ENCODE results near the gene CHKB.

CHKB gene

GRCh38 chr22:50576806-50577696 lies 5.6 kb downstream of the CHKB start:
- no peak overlapping the region for H3K4me3 ChIP-seq (ENCODE audit: low read length)
- no peak for TF ChIP-seq ZNF274 (IDR thresholded peaks at IDR 0.05; ENCODE audit: low read depth, low read length)

DNA sequence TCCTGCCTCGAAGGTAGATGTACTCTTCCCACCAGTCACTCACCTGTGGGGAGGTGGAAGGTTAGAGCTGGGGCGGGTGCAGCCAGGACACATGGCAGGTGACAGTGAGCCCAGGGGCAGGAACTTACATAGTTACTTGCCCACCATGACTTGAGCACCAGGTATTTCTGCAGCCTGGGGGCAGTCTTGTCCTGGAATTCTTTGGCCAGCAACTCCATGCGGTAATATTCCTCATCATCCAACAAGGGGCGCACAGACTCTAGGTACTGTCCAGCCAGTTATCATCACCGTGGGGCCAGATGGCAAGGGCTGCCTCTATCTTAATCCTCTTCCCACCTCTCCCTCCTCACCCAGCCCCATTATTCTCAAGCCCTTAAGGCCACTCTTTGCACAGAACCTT lies 6.6 kb downstream of the CHKB start:
- H3K4me3 ChIP-seq (ENCODE audit: low read length): no peak overlapping the region
- TF ChIP-seq ZNF274 (IDR thresholded peaks at IDR 0.05; ENCODE audit: low read depth, low read length): no peak

GRCh38 chr22:50575426-50575941 lies 7.2 kb downstream of the CHKB start:
- H3K4me3 ChIP-seq (ENCODE audit: low read length): no peak overlapping the region
- no peak for TF ChIP-seq ZNF274 (IDR thresholded peaks at IDR 0.05; ENCODE audit: low read depth, low read length)

DNA sequence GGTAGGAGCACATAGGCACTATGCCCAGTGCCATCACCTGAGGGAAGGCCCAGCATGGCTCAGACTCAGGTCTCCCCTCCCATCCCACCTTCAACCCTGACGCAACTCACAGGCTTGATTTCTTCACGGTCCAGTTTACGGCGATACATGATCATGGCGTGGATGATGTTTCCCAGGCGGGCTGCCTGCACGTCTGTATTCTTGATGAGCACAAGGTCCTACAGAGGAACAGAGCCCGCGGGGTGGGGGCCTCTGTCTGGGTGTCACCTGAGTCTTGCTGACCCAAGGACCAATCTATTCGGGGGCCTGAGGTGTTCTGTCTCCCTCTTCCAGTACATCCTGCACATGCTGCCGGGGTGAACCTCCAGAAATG lies 8.3 kb downstream of the CHKB start:
- no peak for TF ChIP-seq ZNF274 (IDR thresholded peaks at IDR 0.05; ENCODE audit: low read depth, low read length)
- no peak overlapping the region for H3K4me3 ChIP-seq (ENCODE audit: low read length)

DNA sequence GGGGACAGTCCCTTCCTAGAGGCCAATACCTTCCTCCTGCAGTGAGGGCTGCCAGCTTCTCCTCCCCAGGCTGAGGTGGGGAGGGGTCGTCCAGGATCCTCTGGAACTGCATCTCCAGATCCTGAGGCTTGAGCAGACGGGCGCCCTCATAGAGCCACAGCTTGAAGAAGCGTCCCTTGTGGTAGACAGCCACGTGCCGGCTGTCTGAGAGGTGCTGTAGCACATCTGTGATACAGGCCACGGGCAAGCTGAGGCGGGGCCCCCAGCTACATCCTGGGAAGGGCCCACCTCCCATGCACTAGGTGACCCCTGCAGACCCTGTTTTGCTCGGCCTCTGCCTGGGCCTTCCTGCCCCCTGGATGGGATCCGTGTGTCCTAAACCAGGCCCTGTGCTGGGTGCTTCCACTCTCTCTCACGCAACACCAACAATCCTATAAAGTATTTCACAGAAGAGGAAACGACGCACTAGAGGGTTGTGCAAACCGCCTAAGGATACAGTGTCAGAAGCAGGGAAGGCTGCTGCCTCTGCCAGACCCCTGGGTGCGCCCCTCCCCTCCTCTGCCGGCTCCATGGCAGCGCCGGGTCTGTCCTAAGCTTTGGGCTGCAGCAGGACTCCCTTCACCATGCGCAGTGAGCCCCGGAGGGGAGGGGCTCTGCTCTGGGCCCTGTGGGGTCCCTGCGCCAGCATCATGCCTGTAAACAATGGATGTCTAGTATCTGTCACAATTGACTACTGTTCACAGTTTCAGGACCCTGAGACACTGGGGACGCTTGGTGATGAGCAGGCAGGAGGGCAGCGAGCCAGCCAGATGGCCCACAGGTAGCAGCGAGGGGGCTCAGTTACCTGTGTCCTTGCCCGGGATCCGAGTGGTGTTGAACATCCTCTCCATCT lies 8.9 kb downstream of the CHKB start:
- TF ChIP-seq ZNF274 (IDR thresholded peaks at IDR 0.05; ENCODE audit: low read depth, low read length): no peak
- H3K4me3 ChIP-seq (ENCODE audit: low read length): no peak overlapping the region

GRCh38 chr22:50572965-50573364 lies 9.7 kb downstream of the CHKB start:
- TF ChIP-seq ZNF274 (IDR thresholded peaks at IDR 0.05; ENCODE audit: low read depth, low read length): no peak

GRCh38 chr22:50571264-50572175 lies 11.1 kb downstream of the CHKB start:
- H3K4me3 ChIP-seq (ENCODE audit: low read length): no peak overlapping the region
- TF ChIP-seq ZNF274 (IDR thresholded peaks at IDR 0.05; ENCODE audit: low read depth, low read length): no peak

More at GRCh38 chr22:50572965-50573364, 9.7 kb downstream of the CHKB start:
- no peak overlapping the region for H3K4me3 ChIP-seq (ENCODE audit: low read length)

DNA sequence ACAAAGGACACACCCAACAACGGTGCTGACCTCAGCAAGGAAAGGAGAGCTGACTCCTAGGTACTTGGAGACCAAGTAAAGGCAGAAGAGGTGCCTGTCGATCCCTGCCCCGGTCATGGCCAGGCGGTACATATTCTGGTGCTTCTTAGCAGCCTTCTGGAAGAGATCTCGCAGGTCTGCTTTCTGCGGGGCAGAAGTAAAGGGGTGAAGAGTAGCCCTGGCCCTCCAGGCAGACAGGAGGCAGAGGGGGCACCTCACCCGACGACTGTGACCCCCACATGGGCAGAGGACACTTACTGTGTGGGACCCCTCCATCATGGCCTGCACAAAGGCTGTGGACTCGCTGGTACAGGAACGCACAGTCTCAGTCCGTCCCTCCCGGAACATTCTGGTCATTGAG lies 11.8 kb downstream of the CHKB start:
- no peak for TF ChIP-seq ZNF274 (IDR thresholded peaks at IDR 0.05; ENCODE audit: low read depth, low read length)

GRCh38 chr22:50569896-50570535 lies 12.6 kb downstream of the CHKB start:
- TF ChIP-seq ZNF274 (IDR thresholded peaks at IDR 0.05; ENCODE audit: low read depth, low read length): no peak
- H3K4me3 ChIP-seq (ENCODE audit: low read length): no peak overlapping the region

More for the DNA sequence above, 11.8 kb downstream of the CHKB start:
- no peak overlapping the region for H3K4me3 ChIP-seq (ENCODE audit: low read length)

GRCh38 chr22:50569041-50569459 lies 13.6 kb downstream of the CHKB start:
- no peak for TF ChIP-seq ZNF274 (IDR thresholded peaks at IDR 0.05; ENCODE audit: low read depth, low read length)
- no peak overlapping the region for H3K4me3 ChIP-seq (ENCODE audit: low read length)

DNA sequence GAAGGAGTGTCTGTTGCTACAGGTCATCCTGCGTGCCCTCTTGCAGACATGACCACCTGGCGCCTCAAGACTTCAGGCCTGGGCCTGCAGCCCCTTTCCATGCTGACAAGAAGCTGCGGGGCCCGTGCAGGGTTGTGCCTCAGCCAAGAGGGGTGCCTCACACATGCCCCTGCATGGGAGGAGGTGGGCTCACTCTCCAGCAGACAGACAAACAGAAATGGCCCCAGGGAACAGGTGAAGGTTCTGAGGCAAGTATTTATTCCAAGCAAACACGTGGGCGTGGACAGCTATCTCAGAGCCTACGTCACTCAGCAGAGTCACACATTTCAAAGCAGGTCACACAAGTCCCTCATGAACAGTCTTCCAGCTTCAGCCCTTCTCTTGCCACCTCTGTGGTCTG lies 14.0 kb downstream of the CHKB start:
- no peak for TF ChIP-seq ZNF274 (IDR thresholded peaks at IDR 0.05; ENCODE audit: low read depth, low read length)
- H3K4me3 ChIP-seq (ENCODE audit: low read length): no peak overlapping the region

GRCh38 chr22:50567721-50568252 lies 14.9 kb downstream of the CHKB start:
- H3K4me3 ChIP-seq (ENCODE audit: low read length): no peak overlapping the region
- TF ChIP-seq ZNF274 (IDR thresholded peaks at IDR 0.05; ENCODE audit: low read depth, low read length): no peak

- no peak for TF ChIP-seq ZNF274 (IDR thresholded peaks at IDR 0.05; ENCODE audit: low read depth, low read length)
- H3K4me3 ChIP-seq (ENCODE audit: low read length): no peak overlapping the region
Observed at GRCh38 chr22:50564289-50564688, 18.4 kb downstream of the CHKB start.
